Stimulated activated CD8-positive, alpha-beta memory T cell treated with anti-CD3 and anti-CD28 coated beads, Interleukin-15, amount 100 ng/mL, for 24 hours (primary cell): ENCODE measurements around the gene CALHM6.

ENCODE experiments used
- DNase-seq: peaks from one replicate; pipeline ENCODE4 v3.0.0-alpha.2; 2020; ENCODE audit warnings: low read depth

The CALHM6 gene

GRCh38 chr6:116461331-116461931 lies at the start of gene CALHM6:
TSS of gene CALHM6 (plus strand) at chr6:116461375. CDS start at chr6:116461930, 555 bp downstream.
- DNase-seq = no peak

- no peak for DNase-seq
These were observed 48.9 kb upstream of the CALHM6 start for GRCh38 chr6:116412270-116412669.

- DNase-seq = no peak
These were observed 47.8 kb upstream of the CALHM6 start for GRCh38 chr6:116413357-116413756.

DNA sequence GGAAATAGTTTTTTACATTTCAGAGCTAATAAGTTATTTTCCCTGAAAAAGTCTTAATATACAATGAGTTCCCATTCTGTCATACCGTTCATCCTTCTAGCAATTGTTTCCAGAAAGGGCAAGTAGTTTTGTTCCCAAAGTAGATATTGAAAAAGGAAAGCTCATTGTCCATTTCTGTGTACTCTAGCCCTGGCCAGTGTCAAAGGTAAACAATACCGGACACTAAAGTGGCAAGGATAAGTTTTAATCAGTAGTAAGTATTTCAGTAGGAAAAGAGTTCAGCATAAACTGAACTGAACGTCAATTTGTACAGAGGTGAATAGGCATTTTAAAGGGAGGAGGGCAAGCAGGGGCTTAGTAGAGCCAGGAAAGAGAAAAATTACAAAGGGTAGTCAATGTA lies 43.5 kb upstream of the CALHM6 start:
- DNase-seq = no peak

- DNase-seq = no peak
These were observed 41.9 kb upstream of the CALHM6 start for GRCh38 chr6:116419069-116419786.

DNA sequence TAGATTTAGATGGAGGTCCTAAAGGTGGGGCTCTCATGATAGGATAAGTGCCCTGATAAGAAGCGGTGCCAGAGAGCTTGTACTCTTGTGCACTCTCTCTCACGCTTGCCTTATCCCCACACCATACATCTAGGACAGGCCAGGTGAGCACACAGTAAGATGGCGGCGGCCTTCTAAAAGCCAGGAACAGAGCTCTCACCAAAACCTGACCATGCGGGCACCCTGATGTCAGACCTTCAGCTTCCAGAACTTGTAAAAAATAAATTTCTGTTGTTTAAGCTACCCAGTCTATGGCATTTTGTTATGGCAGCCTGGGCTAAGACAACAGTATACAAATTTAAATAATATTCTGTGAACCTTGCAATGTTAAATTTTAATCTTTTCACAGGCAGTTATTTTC lies 40.8 kb upstream of the CALHM6 start:
- DNase-seq = no peak

DNA sequence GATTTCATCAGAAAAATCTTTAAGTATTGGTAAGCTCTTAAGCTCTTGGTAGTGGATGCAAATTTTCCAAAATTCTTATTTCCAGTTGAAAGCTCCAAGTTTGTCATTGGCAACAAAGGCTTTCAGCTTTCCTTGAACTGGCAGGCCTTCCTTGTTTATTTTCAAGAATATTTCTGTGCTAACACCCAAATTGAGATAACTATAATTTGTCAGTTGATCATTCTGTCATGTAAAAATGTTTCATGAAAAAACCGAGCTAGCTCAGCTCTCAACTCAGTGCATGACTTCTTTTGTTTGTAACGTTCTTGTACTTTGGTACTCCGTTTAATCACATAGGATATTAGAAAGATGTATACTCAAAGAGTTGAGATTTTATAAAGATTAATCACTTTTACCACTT lies 38.9 kb upstream of the CALHM6 start:
- no peak for DNase-seq

DNA sequence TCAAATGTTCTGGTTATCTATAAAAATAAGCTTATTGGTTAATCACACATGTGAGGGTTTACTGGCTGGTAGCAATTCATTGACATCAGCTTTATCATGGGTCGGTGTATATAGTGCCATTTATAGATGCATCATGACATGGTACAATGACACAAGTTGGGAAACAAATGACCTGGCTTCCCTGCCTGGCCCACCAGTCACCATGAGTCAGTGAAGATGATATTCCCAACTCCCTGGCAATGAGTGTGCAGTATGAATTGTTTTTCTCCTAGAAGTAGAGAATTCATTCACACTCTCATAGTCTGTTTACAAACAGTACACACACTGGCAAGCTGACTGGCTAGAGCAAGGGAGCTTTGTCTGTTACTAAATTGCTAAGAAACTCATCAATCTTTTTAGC lies 37.2 kb upstream of the CALHM6 start:
- no peak for DNase-seq

DNA sequence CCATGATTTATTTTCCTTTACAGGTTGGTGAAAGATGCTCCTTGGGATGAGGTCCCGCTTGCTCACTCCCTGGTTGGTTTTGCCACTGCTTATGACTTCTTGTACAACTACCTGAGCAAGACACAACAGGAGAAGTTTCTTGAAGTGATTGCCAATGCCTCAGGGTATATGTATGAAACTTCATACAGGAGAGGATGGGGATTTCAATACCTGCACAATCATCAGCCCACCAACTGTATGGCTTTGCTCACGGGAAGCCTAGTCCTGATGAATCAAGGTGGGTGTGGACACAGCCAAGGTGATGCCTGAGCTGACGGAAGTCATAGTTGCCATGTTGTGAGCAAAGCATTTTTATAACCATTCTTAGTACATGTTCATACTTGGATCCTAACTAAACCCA lies 34.6 kb upstream of the CALHM6 start:
- DNase-seq = no peak

DNA sequence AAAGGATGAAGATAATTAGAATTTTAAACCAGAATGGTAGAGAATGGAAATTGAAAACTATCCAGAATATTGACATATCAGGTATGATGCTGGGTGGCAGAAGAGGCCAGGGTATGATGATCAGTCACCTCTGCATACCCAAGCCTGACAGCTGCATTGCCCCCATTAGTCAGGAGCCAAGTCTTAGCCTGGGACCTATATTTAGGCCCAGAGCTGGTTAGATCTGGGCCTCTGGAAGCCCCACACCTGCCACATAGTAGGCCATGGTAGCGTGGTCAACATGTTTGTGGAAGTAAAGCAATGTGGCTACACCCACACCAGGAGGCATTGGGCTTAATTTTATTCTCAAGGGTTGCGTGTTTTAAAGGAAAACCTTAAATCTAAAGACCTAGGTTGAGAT lies 32.1 kb upstream of the CALHM6 start:
- no peak for DNase-seq

DNA sequence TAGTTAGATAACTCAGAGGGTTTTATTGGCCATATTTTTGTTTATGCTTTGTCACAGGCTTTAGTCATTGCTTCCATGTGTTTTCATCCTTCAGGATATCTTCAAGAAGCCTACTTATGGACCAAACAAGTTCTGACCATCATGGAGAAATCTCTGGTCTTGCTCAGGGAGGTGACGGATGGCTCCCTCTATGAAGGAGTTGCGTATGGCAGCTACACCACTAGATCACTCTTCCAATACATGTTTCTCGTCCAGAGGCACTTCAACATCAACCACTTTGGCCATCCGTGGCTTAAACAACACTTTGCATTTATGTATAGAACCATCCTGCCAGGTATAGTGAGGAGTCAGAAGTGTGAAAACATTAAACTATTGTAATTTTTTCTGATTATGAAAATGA lies 30.3 kb upstream of the CALHM6 start:
- DNase-seq = no peak

DNA sequence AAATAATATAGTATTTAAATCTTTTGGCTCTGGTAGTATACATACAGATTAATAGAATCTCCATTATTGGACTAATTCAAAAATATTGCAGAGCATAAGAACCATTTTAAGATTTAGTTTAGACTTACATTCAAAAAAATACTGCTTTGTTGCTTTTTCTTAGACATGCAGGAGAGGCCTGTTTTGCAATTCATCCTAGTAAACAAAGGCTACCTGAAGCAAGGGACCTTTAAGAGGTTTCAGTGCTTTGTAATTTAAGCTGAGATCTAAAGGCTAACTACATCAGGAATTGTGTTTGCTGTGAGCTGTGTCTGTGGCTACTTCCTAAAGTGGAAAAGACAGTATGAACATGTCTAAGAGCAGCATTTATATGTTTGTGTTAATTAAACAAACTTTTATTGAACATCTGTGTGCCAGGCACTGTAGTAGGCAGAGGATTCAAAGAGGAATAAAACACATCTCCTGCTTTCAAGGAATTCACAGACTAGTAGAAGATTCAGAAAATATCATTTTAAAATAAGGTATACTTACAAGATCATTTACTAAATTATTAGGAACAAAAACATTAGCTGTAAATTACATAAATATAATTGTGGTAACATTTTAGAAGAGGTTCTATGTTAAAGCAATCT lies 29.1 kb upstream of the CALHM6 start:
- no peak for DNase-seq

GRCh38 chr6:116433206-116433712 lies 27.9 kb upstream of the CALHM6 start:
- DNase-seq = no peak

DNA sequence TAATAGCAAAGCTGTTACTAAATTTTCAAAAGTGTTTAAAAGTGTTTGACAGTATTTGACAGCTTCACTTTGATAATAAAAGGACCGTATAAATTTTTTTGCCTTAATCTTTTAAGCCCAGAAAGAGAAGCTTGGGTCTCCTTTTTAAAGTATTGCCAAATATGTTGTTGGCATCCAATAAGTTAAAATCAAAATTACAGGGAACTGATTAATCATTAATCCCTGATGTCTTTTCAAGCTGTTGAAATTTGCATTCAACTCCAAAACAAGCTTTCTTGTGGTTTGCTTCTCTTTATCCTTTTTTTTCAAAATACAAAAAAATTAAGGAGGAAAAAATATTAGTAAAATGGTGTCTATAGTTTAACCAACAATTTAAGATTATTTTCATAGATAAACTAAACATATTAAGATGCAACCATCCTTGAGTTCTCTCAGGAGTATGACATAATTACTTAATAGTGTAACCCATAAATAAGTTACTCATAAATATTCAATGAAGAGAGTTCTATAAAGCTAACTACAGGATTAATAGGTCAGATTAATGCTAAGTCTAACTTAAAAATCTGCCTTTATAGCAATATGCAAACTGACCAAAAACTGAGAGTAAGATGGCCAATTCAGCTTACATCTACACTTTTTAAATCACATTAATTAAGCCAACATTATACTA lies 27.0 kb upstream of the CALHM6 start:
- no peak for DNase-seq

- DNase-seq = no peak
These were observed 24.6 kb upstream of the CALHM6 start for GRCh38 chr6:116436586-116436985.

GRCh38 chr6:116437656-116438055 lies 23.5 kb upstream of the CALHM6 start:
- DNase-seq = no peak

- DNase-seq = no peak
These were observed 22.4 kb upstream of the CALHM6 start for GRCh38 chr6:116438590-116439448.

DNA sequence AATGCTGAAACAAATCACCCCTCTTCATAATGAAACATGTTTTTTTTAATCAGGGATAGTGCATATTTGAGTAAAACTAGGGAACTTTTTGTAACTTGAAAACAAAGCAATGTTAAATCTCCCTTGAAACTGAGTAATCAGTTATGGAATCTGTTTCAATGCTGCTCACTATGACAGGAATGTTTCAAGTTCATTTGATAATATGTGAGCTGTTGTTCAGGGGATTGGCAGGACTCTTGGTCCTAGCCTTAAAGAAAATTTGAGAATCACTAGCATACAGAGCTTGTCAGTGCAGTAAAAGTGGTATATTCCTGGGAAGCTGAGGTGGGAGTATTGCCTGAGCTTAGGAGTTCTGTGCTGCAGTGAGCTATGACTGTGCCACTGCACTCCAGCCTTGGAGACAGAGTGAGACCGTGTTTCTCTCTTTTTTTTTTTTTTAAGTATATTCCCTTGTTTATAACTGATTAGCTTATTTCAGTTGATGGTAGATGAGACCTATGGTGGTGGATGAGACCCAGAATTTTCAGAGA lies 21.6 kb upstream of the CALHM6 start:
- no peak for DNase-seq

GRCh38 chr6:116443105-116443504 lies 18.1 kb upstream of the CALHM6 start:
- no peak for DNase-seq

DNA sequence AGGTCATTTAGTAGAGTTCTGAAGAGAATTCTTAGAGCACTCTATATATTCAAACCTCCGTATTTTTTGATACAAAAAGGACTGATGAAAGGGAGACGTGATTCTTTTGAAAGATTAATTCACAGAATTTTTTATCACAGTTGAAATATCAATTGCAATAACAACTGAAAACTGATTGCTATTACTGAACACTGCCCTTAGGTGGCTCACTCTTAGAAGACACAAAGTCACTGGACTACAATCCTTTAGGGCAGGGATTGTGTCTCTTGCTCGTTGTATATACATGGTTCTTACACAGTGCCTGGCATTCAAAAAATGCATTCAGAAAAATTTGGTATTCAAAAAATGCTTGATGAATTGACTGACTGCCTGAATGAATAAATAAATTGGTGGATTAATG lies 17.1 kb upstream of the CALHM6 start:
- no peak for DNase-seq

DNA sequence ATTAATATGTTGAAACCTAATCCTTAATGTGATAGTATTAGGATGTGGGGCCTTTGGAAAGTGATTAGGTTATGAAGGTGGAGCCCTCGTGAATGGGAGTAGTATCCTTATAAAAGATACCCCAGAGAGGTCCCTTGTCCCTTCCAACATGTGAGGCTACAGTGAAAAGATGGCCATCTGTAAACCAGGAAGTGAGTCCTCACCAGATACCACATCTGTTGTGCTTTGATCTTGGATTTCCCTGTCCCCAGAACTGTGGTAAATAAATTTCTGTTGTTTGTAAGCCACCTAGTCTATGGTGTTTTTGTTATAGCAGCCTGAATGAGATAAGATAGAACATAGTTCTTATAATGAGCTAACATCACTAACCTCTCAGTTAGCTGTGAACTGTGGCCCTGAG lies 16.6 kb upstream of the CALHM6 start:
- DNase-seq = no peak

- DNase-seq = no peak
These were observed 16.1 kb upstream of the CALHM6 start for GRCh38 chr6:116445102-116445501.
